ENCODE data around the gene TNFRSF19.
"Not testable (repeated sequence)": the region's sequence is repeated elsewhere in the genome, so short reads cannot be mapped to it uniquely, and the experiment has no call there.

The TNFRSF19 gene

DNA sequence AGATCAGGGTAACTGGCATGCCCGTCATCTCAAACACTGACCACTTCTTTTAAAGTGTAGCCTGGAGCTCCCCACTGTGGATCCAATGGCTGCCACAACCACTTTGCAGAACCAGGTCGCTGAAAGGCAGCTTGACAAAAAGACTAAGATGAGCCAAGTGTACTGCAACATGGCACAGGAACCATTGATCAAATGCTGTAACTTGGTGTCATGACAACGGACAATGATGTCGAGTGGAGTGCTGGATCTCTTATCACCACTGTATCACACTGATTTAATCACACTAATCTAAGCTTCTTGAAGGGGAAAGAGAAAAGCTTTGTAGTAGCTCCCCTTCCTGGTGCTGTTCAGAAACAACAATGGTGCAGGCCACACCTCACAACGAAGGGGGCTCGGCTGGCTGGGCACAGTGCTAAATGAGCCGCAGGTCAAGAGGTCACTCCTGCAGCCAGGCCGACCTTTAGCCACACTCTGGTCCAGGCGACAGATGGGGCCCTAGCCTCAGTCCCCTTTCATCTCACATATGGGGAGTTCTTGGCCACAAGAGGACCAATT lies 2.2 kb upstream of the TNFRSF19 start:
- DNase-seq (ENCODE audit: low read depth in 2 of 2), result no peak

DNA sequence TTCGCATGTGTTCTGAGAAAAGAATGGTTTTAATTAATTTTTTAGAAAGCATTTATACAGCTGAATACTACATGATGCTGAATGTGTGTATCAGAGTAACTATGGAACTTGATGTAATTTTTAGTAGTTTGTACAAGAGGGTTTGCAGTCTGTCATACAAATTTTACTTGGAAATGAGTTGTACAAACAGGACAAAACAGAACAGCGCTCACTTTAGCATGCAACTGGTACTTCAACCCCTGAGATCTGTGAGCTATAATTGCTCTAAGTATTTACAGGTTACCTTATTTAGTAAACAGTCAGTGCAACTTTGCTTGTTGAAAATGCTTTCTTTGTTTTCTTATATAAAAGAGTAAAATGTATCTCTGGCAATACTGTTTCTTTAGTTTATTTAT lies 706 bp downstream of the TNFRSF19 start:
- no peak for DNase-seq (ENCODE audit: low read depth in 2 of 2)

DNA sequence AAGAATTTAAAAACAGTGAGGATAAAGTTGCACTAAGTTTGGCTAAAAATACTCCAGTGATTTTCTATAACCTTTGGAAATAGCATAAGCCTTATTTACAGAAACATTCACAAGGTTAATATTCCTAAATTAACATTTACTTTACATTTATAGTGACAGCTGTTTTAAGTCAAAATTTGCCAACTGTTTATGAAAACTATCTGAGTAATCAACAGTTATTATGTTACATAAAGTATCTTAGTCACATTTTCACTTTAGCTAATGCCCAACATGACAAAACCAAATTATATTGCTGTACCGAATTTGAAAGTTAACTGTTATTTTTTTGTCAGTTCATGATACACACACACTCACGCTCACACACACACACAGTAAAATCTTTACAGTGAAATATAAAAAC lies 1.2 kb downstream of the TNFRSF19 start:
- no peak for DNase-seq (ENCODE audit: low read depth in 2 of 2)

DNA sequence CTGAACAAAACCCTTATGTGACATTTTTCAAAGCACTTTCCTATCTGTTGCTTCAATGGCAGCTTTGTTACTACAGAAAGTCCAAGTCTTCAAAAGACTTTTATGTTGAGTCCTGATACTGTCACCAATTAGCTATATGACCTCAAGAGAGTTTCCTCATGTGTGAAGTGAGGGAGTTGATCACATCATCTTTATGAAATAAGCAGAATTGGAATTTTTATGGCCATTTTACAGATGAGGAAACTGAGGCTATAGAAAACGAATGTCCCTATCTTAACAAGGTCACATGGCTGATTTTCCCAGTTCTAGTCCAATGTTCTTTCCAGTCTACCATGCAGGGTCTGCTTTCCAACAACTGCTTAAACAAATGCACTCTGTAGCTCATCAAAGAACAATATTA lies 2.6 kb downstream of the TNFRSF19 start:
- no peak for DNase-seq (ENCODE audit: low read depth in 2 of 2)

GRCh38 chr13:23574421-23575145 lies 4.4 kb downstream of the TNFRSF19 start:
- no peak for DNase-seq (ENCODE audit: low read depth in 2 of 2)

- DNase-seq (ENCODE audit: low read depth in 2 of 2), result no peak
These were observed 5.4 kb downstream of the TNFRSF19 start for GRCh38 chr13:23575632-23576031.

DNA sequence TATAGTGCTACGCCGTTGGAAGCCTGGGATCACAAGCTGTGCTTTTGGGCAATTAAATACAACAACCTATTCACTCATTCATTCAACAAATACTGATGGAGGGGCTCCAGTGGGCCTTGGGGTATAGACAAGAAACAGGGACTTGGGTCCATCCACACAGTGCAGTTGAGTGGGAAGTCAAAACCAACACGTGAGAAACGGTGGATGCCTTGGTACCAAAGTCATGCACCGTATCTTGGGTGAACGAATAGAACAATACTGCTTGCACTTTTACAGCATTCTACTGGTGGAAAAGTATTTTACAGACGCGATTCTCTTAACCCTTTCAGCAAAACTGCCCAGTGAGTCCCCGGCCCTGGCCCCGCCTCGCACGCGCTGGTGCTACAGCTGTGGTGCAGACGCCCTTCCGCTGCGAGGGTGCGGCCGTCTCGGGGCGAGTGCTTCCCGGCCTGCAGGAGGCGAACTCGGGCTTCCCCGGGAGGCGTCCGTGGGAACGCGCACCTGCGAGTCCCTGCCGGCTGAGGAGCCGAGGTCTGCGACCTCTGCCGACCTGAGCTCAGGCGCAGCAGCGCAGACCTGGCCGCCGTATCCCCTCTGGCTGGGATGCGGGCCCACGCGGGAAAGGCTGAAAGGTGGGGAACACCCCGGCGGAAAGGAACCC lies 8.3 kb downstream of the TNFRSF19 start:
- DNase-seq (ENCODE audit: low read depth in 2 of 2), result peak; percentile 9 to 29

GRCh38 chr13:23579072-23579895 lies 9.1 kb downstream of the TNFRSF19 start:
- peak; percentile 80 to 88 for DNase-seq (ENCODE audit: low read depth in 2 of 2)

DNA sequence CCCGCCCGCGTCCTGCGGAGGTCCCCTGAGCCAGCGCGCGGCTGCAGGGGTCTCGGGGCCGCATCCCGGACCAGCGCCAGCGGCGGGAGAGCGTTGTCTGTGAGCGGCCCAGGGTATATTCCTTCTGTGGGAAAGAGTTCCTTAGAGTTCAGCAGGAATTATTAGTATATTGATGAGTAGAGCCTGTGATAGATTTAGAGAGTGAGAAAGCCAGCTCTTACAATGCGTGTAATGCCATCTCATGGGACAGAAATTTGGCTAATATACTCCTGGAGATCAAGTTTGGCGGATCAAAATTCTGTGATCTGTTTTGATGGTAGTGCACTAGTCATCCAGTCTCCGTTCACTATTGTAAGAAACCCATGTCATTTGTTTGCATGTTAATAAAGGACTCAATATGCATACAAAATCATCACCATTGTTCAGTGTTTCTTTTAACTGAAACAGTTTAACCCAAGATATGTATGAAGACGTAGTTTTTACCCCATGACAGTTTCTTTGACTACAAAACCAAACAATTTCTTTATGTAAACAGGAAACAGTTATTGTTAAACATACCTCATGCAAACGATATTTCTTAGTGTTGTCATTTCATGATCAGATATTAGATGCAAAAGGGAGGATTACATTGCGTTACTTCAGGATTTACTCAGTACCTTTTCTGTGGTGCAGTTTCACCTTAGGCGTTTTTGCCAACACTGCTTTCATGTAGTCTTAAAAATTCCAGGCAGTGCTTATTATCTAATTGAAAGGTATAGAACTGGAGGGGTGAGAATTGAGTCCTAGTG lies 9.9 kb downstream of the TNFRSF19 start:
- no peak for DNase-seq (ENCODE audit: low read depth in 2 of 2)

DNA sequence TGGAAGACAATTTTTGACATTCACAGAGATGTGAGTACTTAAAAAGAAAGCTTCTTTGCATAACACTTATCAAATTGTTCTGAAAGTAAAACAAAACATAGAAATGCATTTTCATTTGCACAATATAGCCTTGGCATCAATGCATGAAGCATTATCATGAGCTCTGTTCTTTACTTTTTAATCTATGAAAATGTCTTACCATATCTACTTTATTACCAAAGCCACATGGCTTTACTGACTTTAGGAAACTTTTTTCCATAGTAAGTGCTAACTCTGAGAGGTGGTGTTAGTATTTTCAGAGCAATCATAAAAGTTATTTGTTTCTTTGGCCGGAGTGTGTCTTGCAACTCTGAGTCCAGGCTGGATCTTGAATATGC lies 10.5 kb downstream of the TNFRSF19 start:
- DNase-seq (ENCODE audit: low read depth in 2 of 2), result no peak

GRCh38 chr13:23583491-23583890 lies 13.3 kb downstream of the TNFRSF19 start:
- no peak for DNase-seq (ENCODE audit: low read depth in 2 of 2)

- no peak for DNase-seq (ENCODE audit: low read depth in 2 of 2)
These were observed 14.1 kb downstream of the TNFRSF19 start for GRCh38 chr13:23584275-23584674.

DNA sequence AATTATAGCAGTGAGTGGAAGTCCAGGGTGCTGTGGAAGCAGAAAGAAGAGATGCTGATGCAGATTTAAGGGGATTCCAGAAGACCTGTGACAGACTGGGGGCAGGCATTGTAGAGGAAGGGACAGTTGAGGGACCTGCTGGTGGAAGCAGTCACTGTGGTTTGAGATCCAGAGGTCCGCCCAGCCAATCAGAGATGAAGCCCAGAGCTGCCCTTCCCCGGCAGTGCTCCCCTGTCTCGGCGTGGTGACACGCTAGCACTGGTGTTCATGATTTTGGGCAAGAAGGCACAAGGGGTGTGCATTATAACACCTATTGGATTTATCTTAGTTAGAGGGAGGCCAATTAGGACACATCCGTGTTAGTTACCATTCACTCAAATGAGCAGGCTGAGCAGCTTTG lies 16.1 kb downstream of the TNFRSF19 start:
- no peak for DNase-seq (ENCODE audit: low read depth in 2 of 2)

DNA sequence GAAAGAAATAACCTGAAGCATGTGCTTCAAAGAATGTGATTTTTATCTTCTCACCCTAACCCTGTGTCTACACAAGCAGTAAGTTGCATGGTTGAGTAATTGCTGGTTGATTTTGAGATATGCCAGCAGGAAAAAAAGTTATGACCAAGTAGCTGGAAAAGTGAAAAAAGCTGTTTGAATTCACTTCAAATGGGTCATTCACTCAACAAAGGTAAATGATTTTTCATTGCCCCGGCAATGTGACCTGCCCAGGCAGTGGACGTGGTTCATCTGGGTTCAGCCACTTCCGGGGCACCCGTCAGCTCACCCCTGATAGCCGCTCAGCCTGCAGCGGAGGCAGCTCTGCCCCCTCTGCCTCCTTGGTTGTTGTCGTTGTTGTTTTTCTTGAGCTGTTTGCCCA lies 18.5 kb downstream of the TNFRSF19 start:
- DNase-seq (ENCODE audit: low read depth in 2 of 2), result no peak

- no peak for DNase-seq (ENCODE audit: low read depth in 2 of 2)
These were observed 22.4 kb downstream of the TNFRSF19 start for GRCh38 chr13:23592596-23592995.

- no peak for DNase-seq (ENCODE audit: low read depth in 2 of 2)
These were observed 22.9 kb downstream of the TNFRSF19 start for GRCh38 chr13:23593148-23593547.

- not testable (repeated sequence) for DNase-seq (ENCODE audit: low read depth in 2 of 2)
These were observed 24.1 kb downstream of the TNFRSF19 start for GRCh38 chr13:23594290-23594689.

DNA sequence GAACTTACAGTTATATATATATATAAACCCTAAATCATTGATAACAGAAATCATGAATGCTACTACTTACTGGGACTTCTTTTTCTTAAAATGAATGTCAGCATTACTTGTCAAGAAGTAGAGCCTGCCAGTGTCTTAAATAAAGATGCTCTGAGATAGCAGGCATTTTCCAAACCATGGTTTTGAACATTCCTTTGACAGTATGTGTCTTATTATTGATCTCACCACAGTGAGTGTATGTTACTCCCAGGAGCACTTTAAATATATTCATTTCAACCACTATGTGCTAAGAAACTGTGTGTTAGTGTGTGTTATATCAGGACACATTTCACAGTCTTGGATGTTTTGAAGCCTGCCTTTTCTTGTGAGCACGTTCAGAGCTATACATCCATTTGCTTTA lies 28.2 kb downstream of the TNFRSF19 start:
- DNase-seq (ENCODE audit: low read depth in 2 of 2), result no peak

GRCh38 chr13:23599083-23599925 lies 29.1 kb downstream of the TNFRSF19 start:
- no peak for DNase-seq (ENCODE audit: low read depth in 2 of 2)

DNA sequence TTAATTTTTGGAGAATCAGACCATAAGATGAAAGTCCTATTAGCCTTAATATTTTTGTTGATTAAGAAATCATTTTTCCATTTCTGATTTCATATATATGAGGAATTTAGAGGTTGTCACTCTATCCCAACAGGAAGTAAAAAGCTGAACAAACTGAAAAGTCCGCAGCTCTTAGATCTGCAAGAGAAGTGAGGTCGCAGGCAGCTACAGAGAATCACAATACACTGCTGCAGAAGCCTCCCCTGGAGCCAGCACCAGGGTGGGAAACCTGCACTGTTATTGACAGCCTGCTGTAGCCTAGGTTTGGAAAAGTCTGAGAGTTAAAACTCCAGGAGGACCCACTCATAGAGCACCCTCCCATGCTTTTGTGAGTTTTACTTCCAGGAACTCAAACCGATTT lies 29.9 kb downstream of the TNFRSF19 start:
- DNase-seq (ENCODE audit: low read depth in 2 of 2), result no peak

DNA sequence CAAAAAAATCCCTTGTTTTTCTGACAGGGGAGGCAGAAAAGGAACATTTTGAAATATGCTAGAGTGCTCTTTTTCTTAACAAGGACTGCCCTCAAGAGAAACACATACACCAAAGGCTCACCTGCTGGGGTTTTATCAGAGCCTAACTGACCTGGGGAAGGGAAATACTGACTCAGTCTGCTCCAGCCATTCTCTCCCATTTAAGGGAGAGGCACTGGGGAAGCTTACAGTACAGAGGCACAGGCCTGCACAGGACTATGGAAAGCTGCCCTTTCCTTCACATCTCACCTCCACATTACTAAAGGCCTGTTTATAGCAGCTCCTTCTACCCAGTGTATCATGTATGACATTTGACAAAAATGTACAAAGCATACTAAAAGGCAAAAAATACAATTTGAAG lies 30.3 kb downstream of the TNFRSF19 start:
- no peak for DNase-seq (ENCODE audit: low read depth in 2 of 2)

Measured in stimulated activated CD8-positive, alpha-beta memory T cell treated with anti-CD3 and anti-CD28 coated beads, Interleukin-2, amount 100 ng/mL, for 1 hour (primary cell).